MM.1S (cell line): ENCODE results near the gene ERFL.
A peak's percentile ranks its signal among the peaks of the same experiment; 100 is the strongest.

Experiments
- DNase-seq: peaks from one replicate; pipeline ENCODE4 v3.0.0-alpha.2; 2015
- H2AFZ ChIP-seq: fragments of 300-600 bp; sonication (generic); 2 replicates; pipeline ENCODE4 v1.6.0; 2016; ENCODE audit warnings: antibody characterized with exemption, low read length
- H3F3A ChIP-seq: fragments of 300-600 bp; sonication (generic); 2 replicates; pipeline ENCODE4 v1.6.1; 2016; ENCODE audit warnings: mild to moderate bottlenecking, antibody characterized with exemption, low read length, moderate library complexity, mixed read lengths; ENCODE audit not compliant: insufficient read depth
- H3K27ac ChIP-seq: fragments of 300-600 bp; sonication (generic); 2 replicates; pipeline ENCODE4 v1.5.1; 2016; ENCODE audit warnings: mild to moderate bottlenecking, low read length
- H3K27me3 ChIP-seq: fragments of 300-600 bp; sonication (generic); replicated peaks from 2 replicates; pipeline ENCODE4 v1.6.0; 2016; ENCODE audit warnings: low read length; ENCODE audit not compliant: insufficient read depth
- H3K36me3 ChIP-seq: fragments of 300-600 bp; sonication (generic); replicated peaks from 2 replicates; pipeline ENCODE4 v1.6.1; 2016; ENCODE audit warnings: mild to moderate bottlenecking, low read length, mixed read lengths; ENCODE audit not compliant: insufficient read depth
- H3K4me1 ChIP-seq: fragments of 300-600 bp; sonication (generic); 2 replicates; pipeline ENCODE4 v1.6.1; 2016; ENCODE audit warnings: low read length, mixed read lengths
- H3K4me2 ChIP-seq: fragments of 300-600 bp; sonication (generic); 2 replicates; pipeline ENCODE4 v1.6.0; 2016; ENCODE audit warnings: low read depth, low read length
- H3K4me3 ChIP-seq: fragments of 300-600 bp; sonication (generic); 2 replicates; pipeline ENCODE4 v1.5.1; 2016; ENCODE audit warnings: low read length, mixed read lengths
- H3K79me2 ChIP-seq: fragments of 300-600 bp; sonication (generic); 2 replicates; pipeline ENCODE4 v1.6.1; 2016; ENCODE audit warnings: mixed run types, low read length, mixed read lengths
- H3K9ac ChIP-seq: fragments of 300-600 bp; sonication (generic); 2 replicates; pipeline ENCODE4 v1.6.1; 2016; ENCODE audit warnings: low read length, mixed read lengths
- H3K9me2 ChIP-seq: fragments of 300-600 bp; sonication (generic); replicated peaks from 2 replicates; pipeline ENCODE4 v1.6.1; 2016; ENCODE audit warnings: mild to moderate bottlenecking, low read length, mixed read lengths; ENCODE audit not compliant: insufficient read depth
- H3K9me3 ChIP-seq: fragments of 300-600 bp; sonication (generic); replicated peaks from 2 replicates; pipeline ENCODE4 v1.6.1; 2016; ENCODE audit warnings: mild to moderate bottlenecking, low read length, mixed read lengths; ENCODE audit not compliant: insufficient read depth
- H4K20me1 ChIP-seq: fragments of 300-600 bp; sonication (generic); 2 replicates; pipeline ENCODE4 v1.6.1; 2016; ENCODE audit warnings: mild to moderate bottlenecking, low read length, moderate library complexity, mixed read lengths; ENCODE audit not compliant: insufficient read depth
- CTCF ChIP-seq: fragments of 300-600 bp; sonication (generic); IDR thresholded peaks from 2 replicates; pipeline ENCODE4 v1.5.1; 2016; ENCODE audit warnings: antibody characterized with exemption, low read length, mixed read lengths
- EZH2 ChIP-seq: fragments of 300-600 bp; sonication (generic); optimal IDR thresholded peaks from 2 replicates; pipeline ENCODE3; 2017; ENCODE audit warnings: low read depth, mild to moderate bottlenecking, antibody characterized with exemption, low read length, mixed read lengths
- EZH2phosphoT487 ChIP-seq: fragments of 300-600 bp; sonication (generic); IDR thresholded peaks from 2 replicates; pipeline ENCODE4 v1.6.1; 2018; ENCODE audit warnings: antibody characterized with exemption, low read length

The ERFL gene

DNA sequence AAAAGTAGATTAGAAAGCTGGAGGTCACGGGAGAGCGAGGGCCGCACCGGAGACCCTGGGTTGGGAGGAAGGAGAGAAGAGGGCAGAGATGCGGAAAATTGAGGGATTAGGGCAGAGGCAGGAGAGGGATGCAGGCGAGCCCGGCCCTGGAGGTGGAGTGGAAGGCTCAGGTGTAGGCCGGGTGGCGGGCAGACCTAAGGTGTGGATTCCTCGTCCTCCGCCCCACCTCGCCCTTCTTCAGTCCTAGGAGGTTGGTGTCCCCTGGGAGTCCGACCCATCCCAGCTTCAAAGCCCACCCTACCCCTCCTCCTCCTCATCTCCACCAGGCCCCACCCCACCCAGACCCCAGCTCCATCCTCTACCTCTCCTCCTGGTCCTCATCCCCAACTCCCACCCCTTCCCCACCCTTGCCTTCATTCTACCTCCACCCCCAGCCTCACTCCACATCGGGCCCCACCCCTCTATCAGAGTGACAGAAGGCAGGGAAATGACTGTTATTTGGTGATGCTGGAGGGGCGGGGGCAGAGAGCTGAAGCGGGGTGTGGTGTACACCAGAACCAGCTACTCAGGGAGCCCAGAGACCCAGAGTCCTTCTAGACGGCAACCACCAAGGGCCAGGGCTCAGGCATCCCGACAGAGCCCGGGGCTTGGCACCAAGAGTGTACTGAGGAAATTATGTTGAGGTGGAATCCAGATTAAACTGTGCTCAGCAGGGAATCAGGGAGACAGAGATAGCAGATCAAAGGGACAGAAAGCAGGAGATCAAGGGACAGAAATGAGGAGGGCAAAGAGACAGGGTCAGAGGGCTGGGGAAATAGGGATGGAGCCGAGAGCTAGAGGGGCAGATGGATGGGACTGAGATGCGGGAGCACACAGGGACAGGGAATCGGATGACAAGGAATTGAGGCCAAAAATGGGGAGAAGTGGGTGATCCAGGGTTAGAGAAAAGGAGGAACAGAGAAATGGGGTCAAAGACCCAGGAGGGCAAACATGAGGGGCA lies 6.4 kb downstream of the ERFL start:
- Histone ChIP-seq H3K27ac (no peak overlapping the region), H3K4me2 (no peak overlapping the region), H3K36me3 (no peaks in the 10 kb centered on the region), H4K20me1 (no peaks in the 10 kb centered on the region), H3K9me2 (no peaks in the 10 kb centered on the region), H3F3A (no peaks in the 10 kb centered on the region), H3K9me3 (no peaks in the 10 kb centered on the region), H3K79me2 (no peaks in the 10 kb centered on the region), H3K4me1 (0 out of 2 replicates have a peak, but pooled peaks cover 6% of the 10 kb centered on the region), H3K27me3 (peaks cover 69% of the 10 kb centered on the region), H2AFZ (no peak overlapping the region), H3K4me3 (no peak overlapping the region), H3K9ac (no peak overlapping the region)
- DNase-seq = no peak
- TF ChIP-seq EZH2phosphoT487 (no peak), EZH2 (peak; percentile 86)

DNA sequence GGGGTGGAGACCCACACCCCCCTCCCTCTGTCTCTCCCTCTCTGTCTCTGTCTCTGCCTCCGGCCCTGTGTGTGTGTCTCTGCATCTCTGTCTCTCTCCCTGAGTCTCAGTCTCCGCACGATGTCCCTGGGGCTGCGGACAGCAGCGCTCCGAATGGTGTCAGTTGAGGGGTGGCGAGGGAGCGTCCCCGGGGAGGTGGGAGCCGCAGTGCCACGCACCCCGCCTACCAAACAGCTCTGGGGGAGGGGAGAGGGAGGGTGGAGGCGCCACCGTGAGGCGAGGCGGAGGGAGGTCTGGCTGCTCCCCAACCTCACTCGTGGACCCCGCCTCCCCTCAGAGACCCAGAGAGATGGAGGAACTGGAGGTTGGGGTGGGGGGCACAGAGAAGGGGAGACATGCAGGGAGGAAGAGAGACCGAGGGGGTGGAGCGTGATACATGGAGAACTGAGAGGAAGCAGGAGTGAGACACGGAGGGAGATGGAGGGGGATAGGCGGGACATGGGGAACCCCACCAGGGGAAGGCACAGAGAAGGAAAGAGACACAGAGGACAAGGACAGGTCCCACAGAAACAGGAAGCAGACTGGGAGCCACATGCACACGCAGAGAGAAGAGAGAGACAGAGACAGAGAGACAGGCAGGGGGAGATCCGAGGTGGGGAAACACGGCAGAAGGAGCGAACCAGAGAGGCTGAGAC lies 7.2 kb downstream of the ERFL start:
- no peak for DNase-seq
- Histone ChIP-seq H3F3A (no peaks in the 10 kb centered on the region), H3K79me2 (no peaks in the 10 kb centered on the region), H4K20me1 (no peaks in the 10 kb centered on the region), H3K4me3 (no peak overlapping the region), H3K9me2 (no peaks in the 10 kb centered on the region), H3K9ac (no peak overlapping the region), H3K9me3 (no peaks in the 10 kb centered on the region), H3K27ac (no peak overlapping the region), H3K36me3 (no peaks in the 10 kb centered on the region), H3K4me2 (no peak overlapping the region), H2AFZ (no peak overlapping the region), H3K4me1 (0 out of 2 replicates have a peak, but pooled peaks cover 6% of the 10 kb centered on the region), H3K27me3 (peaks cover 69% of the 10 kb centered on the region)
- TF ChIP-seq EZH2phosphoT487 = no peak
- no peak for TF ChIP-seq CTCF
- TF ChIP-seq EZH2 = no peak

- Histone ChIP-seq H3K4me1 (0 out of 2 replicates have a peak, but pooled peaks cover 6% of the 10 kb centered on the region), H3K4me3 (no peak overlapping the region), H3F3A (no peaks in the 10 kb centered on the region), H3K9me3 (no peaks in the 10 kb centered on the region), H3K4me2 (no peak overlapping the region), H4K20me1 (no peaks in the 10 kb centered on the region), H3K79me2 (no peaks in the 10 kb centered on the region), H3K36me3 (no peaks in the 10 kb centered on the region), H3K27ac (no peak overlapping the region), H3K9ac (no peak overlapping the region), H2AFZ (no peak overlapping the region), H3K27me3 (peaks cover 69% of the 10 kb centered on the region), H3K9me2 (no peaks in the 10 kb centered on the region)
- TF ChIP-seq EZH2phosphoT487 = no peak
- no peak for TF ChIP-seq CTCF
- TF ChIP-seq EZH2 = no peak
- no peak for DNase-seq
These were observed 8.1 kb downstream of the ERFL start for GRCh38 chr19:41919948-41920712.
